Measurements from ENCODE around the gene MYL12A.

The MYL12A gene

GRCh38 chr18:3262234-3263131 lies 14.9 kb downstream of the MYL12A start:
- DNase-seq (ENCODE audit: low spot score) = no peak
- in situ Hi-C loops (cut with MboI; ENCODE audit: low sequenced_read_pairs, unreplicated experiment) = no loop called here
- TF ChIP-seq, protein P1, sequence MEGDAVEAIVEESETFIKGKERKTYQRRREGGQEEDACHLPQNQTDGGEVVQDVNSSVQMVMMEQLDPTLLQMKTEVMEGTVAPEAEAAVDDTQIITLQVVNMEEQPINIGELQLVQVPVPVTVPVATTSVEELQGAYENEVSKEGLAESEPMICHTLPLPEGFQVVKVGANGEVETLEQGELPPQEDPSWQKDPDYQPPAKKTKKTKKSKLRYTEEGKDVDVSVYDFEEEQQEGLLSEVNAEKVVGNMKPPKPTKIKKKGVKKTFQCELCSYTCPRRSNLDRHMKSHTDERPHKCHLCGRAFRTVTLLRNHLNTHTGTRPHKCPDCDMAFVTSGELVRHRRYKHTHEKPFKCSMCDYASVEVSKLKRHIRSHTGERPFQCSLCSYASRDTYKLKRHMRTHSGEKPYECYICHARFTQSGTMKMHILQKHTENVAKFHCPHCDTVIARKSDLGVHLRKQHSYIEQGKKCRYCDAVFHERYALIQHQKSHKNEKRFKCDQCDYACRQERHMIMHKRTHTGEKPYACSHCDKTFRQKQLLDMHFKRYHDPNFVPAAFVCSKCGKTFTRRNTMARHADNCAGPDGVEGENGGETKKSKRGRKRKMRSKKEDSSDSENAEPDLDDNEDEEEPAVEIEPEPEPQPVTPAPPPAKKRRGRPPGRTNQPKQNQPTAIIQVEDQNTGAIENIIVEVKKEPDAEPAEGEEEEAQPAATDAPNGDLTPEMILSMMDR (IDR thresholded peaks at IDR 0.05; ENCODE audit: borderline replicate concordance, control extremely low read depth, extremely low read depth, insufficient read depth, missing control alignments) = no peak

- in situ Hi-C loops (cut with MboI; ENCODE audit: low sequenced_read_pairs, unreplicated experiment) = no loop called here
- TF ChIP-seq, protein P1 (IDR thresholded peaks at IDR 0.05; ENCODE audit: borderline replicate concordance, control extremely low read depth, extremely low read depth, insufficient read depth, missing control alignments) = no peak
- no peak for DNase-seq (ENCODE audit: low spot score)
Measured at GRCh38 chr18:3263132-3263700, 15.6 kb downstream of the MYL12A start.

DNA sequence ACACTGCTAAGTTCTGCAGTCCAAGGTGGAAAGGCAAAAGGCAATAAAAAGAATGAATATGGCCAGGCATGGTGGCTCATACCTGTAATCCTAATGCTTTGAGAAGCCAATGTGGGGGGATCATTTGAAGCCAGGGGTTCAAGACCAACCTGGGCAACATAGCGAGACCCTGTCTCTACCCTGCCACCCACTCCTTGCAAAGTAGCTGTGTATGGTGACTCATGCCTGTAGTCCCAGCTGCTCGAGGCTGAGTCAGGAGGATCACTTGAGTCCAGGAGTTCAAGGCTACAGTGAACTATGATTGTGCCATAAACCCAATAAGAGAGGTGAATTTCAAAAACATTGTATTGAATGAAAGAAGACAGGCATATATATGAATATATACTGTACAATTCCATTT lies 16.8 kb downstream of the MYL12A start:
- in situ Hi-C loops (cut with MboI; ENCODE audit: low sequenced_read_pairs, unreplicated experiment) = no loop called here
- DNase-seq (ENCODE audit: low spot score) = no peak
- TF ChIP-seq, protein P1 (IDR thresholded peaks at IDR 0.05; ENCODE audit: borderline replicate concordance, control extremely low read depth, extremely low read depth, insufficient read depth, missing control alignments) = no peak

DNA sequence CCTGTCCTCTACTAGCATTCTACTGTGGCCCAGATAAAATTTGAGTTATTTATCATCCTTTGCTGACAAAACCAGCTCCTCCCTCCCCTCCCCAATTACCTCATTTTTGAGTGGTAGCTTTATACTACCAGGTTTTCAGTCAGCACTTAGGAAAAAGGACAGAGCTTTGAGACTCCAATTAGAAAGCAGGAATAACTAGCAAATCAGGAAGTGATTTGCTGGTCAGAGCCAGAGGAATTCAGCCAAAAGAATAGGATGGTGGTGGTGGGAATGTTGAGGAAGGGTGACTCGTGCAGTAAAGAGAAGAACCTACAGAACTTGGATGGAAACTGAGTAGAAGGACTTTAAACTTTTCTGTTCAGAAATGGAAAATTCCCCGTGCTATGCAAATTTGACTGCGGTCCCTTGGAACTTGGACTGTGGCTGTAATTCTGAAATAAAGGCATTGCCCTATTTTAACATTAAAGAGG lies 18.0 kb downstream of the MYL12A start:
- TF ChIP-seq, protein P1 (IDR thresholded peaks at IDR 0.05; ENCODE audit: borderline replicate concordance, control extremely low read depth, extremely low read depth, insufficient read depth, missing control alignments) = no peak
- DNase-seq (ENCODE audit: low spot score) = no peak
- in situ Hi-C loops (cut with MboI; ENCODE audit: low sequenced_read_pairs, unreplicated experiment) = no loop called here

GRCh38 chr18:3266062-3266608 lies 18.5 kb downstream of the MYL12A start:
- in situ Hi-C loops (cut with MboI; ENCODE audit: low sequenced_read_pairs, unreplicated experiment) = no loop called here
- DNase-seq (ENCODE audit: low spot score) = no peak
- TF ChIP-seq, protein P1 (IDR thresholded peaks at IDR 0.05; ENCODE audit: borderline replicate concordance, control extremely low read depth, extremely low read depth, insufficient read depth, missing control alignments) = no peak

GRCh38 chr18:3268306-3268705 lies 20.7 kb downstream of the MYL12A start:
- in situ Hi-C loops (cut with MboI; ENCODE audit: low sequenced_read_pairs, unreplicated experiment) = no loop called here
- TF ChIP-seq, protein P1 (IDR thresholded peaks at IDR 0.05; ENCODE audit: borderline replicate concordance, control extremely low read depth, extremely low read depth, insufficient read depth, missing control alignments) = no peak

More at GRCh38 chr18:3268306-3268705, 20.7 kb downstream of the MYL12A start:
- DNase-seq (ENCODE audit: low spot score) = no peak
